Spinal cord (tissue), 10 donors: ENCODE measurements around the gene COL2A1. TPM values are rescaled to one million over a fixed set of nuclear protein-coding genes. Genes with fewer than 3 reads are reported as not detected.
A peak's percentile ranks its signal among the peaks of the same experiment; 100 is the strongest.

Experiments
- DNase-seq, 6 donors: peaks; one replicate each; pipeline versions ENCODE4 v3.0.0 to v3.0.0-alpha.2; 2013 to 2015; ENCODE audit warnings: low spot score in 6 of 6, low read depth in 4 of 6
- H3K27ac ChIP-seq: one replicate; pipeline ENCODE4 v1.5.1; 2013; ENCODE audit warnings: low read depth, low read length, control low read depth
- H3K27me3 ChIP-seq: one replicate; pipeline ENCODE4 v1.6.1; 2013; ENCODE audit warnings: low read length; ENCODE audit not compliant: control insufficient read depth, insufficient read depth
- H3K36me3 ChIP-seq: one replicate; pipeline ENCODE4 v1.6.1; 2013; ENCODE audit warnings: low read length; ENCODE audit not compliant: control insufficient read depth, insufficient read depth
- H3K4me1 ChIP-seq: one replicate; pipeline ENCODE4 v1.6.1; 2013; ENCODE audit warnings: low read length; ENCODE audit not compliant: control insufficient read depth, insufficient read depth
- H3K4me3 ChIP-seq: one replicate; pipeline ENCODE4 v1.5.1; 2013; ENCODE audit warnings: low read depth, low read length, control low read depth
- H3K9me3 ChIP-seq: one replicate; pipeline ENCODE4 v1.6.1; 2013; ENCODE audit warnings: low read length; ENCODE audit not compliant: control insufficient read depth, insufficient read depth
- WGBS: methylation state at CpG from one replicate; pipeline ENCODE4 v1.1.5; 2013; ENCODE audit warnings: missing lambda C conversion rate; ENCODE audit not compliant: insufficient coverage; 5-methylcytosine and 5-hydroxymethylcytosine counted together
- polyA plus RNA-seq, 2 donors: library from polyadenylated mRNA; unstranded; fragments of 120-200 nt; gene quantifications; one replicate each; pipeline ENCODE4 v1.2.1, GENCODE V29; 2013; ENCODE audit not compliant: insufficient read length in 2 of 2
- total RNA-seq, 2 donors: library from RNA; depleted of rRNA in 1 of 2; stranded (reverse); fragments of 120-200 nt in 1 of 2; fragments of >200 nt in 1 of 2; gene quantifications; one replicate each; pipeline versions ENCODE4 v1.2.3 to v1.2.4, GENCODE V29; 2013 to 2014
- donor health status: healthy.

Gene COL2A1
- total and polyA plus RNA-seq, 4 donors = 7.1 to 56.7 (median 27.1) TPM

DNA sequence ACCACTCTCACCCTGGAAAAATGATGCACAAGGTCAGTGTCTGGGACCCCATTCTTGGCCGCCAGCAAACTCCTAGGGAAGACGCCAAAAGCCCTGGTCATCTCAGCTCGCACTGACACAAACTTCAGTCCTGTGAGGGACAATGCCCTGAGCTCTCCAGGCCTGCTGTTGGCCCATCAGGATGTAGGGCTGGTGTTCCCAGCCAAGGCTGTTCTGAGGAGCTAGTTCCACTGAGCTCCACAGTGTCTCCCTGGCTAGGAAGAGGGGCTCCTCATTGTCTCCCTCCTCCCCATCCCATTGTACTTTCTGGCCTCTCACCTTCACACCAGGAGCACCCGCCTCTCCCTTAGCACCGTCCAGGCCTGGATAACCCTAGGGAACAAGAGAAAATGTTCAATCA lies 10.8 kb downstream of the COL2A1 start:
- 82% methylated on average over 5 of the region's 5 CpGs for WGBS
- Histone ChIP-seq H3K4me1 (peaks cover 49% of the 10 kb centered on the region), H3K9me3 (no peaks in the 10 kb centered on the region), H3K27ac (no peak overlapping the region), H3K4me3 (no peak overlapping the region), H3K27me3 (peaks cover 32% of the 10 kb centered on the region), H3K36me3 (no peaks in the 10 kb centered on the region)
- DNase-seq = peak in 1 of 6 donors; percentile 28

DNA sequence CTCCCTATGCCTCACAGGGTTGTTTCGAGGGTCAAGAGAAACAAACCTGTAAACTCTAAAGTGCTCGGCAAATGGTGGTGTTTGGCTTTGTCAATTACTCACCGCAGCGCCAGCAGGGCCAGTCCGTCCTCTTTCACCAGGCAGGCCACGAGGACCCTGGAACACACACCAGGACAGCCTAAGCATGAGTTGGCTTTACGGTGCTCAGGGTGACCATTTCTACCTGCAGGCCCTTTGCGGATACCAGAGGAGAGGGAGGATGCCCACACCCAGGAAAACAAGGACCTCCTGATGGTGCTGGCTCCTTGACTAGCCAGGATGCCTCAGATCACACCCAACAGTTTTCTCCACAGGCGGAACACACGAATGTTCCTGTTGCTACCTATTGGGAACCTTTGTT lies 11.5 kb downstream of the COL2A1 start:
- peaks cover 55% of the 10 kb centered on the region for H3K4me1 ChIP-seq
- H3K27ac ChIP-seq = no peak overlapping the region
- DNase-seq = no peak
- no peak overlapping the region for H3K4me3 ChIP-seq
- H3K36me3 ChIP-seq = no peaks in the 10 kb centered on the region
- H3K27me3 ChIP-seq = peaks cover 28% of the 10 kb centered on the region
- no peaks in the 10 kb centered on the region for H3K9me3 ChIP-seq
- 96% methylated on average over 8 of the region's 10 CpGs for whole genome bisulfite sequencing

- peak in 2 of 6 donors; percentile 44 to 80 for DNase-seq
- H3K4me3 ChIP-seq = no peak overlapping the region
- peaks cover 27% of the 10 kb centered on the region for H3K27me3 ChIP-seq
- no peaks in the 10 kb centered on the region for H3K9me3 ChIP-seq
- peaks cover 58% of the 10 kb centered on the region for H3K4me1 ChIP-seq
- H3K36me3 ChIP-seq = no peaks in the 10 kb centered on the region
- WGBS = 40% methylated on average over 10 of the region's 13 CpGs
- peak overlapping the region; percentile 15 for H3K27ac ChIP-seq
Measured at GRCh38 chr12:47991106-47992061, 12.9 kb downstream of the COL2A1 start.

DNA sequence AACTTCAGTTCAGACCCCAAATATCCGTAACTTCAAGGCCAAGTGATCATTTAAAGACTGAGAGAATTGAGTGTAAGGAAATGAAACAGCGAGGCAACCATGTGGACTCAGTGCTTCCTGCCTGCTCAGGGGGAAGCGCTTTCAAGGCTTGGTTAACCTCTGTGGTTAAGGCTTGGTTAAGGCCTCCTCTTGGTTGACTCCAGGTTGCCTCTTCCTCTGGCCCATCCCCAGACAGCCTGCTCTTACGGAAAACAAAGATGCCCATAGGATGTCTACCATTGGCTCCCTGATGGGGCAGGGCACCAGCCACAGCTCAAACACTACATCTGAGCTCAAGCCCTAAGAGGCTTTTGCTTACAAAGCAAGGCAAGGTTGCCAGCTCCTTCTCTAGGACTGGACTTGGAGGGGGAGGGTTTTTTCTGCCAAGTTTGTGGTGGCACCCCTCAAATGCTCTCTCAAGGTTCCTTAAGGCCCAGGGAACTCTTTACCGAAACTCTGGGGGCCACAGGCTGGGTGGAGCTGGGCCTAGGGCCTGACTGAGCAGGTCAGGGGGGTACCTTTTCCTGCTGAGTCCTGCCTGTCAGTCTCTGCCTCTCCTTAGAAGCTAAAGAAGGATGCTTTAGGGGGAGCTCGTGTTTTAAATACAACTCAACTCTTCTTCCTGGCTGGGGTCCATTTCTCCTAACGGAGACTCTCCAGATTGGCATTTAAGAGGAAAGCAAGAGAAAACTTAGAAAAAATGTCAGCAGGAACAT lies 13.7 kb downstream of the COL2A1 start:
- peak in 2 of 6 donors; percentile 10 to 87 for DNase-seq
- Histone ChIP-seq H3K4me3 (no peak overlapping the region), H3K27me3 (peaks cover 27% of the 10 kb centered on the region), H3K4me1 (peaks cover 49% of the 10 kb centered on the region), H3K36me3 (no peaks in the 10 kb centered on the region), H3K9me3 (no peaks in the 10 kb centered on the region), H3K27ac (no peak overlapping the region)
- 77% methylated on average over 4 of the region's 7 CpGs for WGBS

- WGBS = 93% methylated on average over 10 of the region's 12 CpGs
- peaks cover 19% of the 10 kb centered on the region for H3K27me3 ChIP-seq
- DNase-seq = no peak
- H3K9me3 ChIP-seq = no peaks in the 10 kb centered on the region
- H3K4me3 ChIP-seq = no peak overlapping the region
- peaks cover 42% of the 10 kb centered on the region for H3K4me1 ChIP-seq
- H3K36me3 ChIP-seq = no peaks in the 10 kb centered on the region
- H3K27ac ChIP-seq = no peak overlapping the region
Measured at GRCh38 chr12:47989666-47990065, 14.6 kb downstream of the COL2A1 start.

DNA sequence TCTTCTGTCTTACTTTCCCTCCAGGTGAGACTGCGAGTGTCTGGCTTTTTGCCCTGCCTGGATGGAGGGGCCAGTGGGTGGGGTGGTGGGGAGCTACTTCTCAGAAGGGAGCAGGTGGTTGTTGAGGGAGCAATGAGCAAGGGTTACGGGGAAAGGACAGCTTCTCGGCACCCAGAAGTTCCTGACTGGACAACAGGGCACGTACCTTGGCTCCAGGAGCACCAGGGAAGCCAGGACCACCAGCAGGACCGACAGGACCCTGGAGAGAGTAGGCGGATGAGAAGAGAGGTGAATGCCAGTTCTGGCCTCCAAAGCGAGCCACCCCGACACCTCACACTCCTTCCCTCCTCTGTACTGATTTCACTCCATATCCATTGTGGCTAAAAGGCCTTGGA lies 15.3 kb downstream of the COL2A1 start:
- Histone ChIP-seq H3K9me3 (no peaks in the 10 kb centered on the region), H3K4me1 (peaks cover 42% of the 10 kb centered on the region), H3K4me3 (no peak overlapping the region), H3K36me3 (peaks cover 2% of the 10 kb centered on the region), H3K27me3 (peaks cover 19% of the 10 kb centered on the region), H3K27ac (no peak overlapping the region)
- WGBS = 95% methylated on average over 3 of the region's 8 CpGs
- no peak for DNase-seq

DNA sequence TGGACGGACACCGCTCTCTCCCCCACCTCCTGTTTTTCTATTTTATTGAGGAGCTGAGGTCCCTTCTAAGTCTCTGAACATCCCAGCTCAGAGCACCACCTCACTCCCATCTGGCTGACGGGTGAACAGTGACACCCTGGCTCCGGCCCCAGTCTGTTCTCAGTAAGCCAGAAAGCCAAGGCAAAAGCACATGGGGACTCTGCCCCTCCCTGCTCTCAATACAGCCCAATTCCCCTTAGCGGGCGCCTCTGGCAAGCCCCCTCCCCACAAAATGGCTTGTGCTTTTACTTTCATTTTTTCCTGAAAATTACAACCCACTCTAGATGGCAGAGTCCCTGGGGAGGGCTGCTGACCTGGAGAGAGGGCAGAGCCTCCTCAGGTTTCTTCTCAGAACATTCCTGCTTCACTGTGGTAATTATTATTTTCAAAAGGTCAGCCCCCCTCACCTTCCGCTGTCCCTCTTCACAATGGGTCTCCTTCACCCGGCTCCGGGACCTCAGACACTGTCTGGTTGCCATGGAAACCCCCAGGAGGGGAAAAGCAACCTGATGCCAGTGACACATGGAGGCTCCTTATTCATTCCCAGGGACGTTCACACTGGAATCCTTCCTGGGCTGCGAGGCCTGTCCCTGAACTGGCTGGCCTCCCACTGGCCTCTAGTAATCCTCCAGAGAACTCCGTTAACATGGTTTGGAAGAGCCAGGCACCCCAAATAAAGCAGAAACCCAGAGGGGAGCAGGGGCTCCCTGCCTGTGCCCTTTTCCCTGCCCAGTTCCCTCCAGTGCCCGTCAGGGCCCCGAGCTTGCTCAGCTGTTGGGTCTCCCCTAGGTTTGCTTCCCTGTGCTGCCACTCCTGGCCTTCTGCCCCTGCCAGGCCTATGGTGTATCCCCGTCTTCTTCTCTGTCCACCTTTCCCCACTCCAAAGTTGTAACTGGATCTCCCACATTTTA lies 15.9 kb downstream of the COL2A1 start:
- H3K27ac ChIP-seq = no peak overlapping the region
- H3K4me3 ChIP-seq = no peak overlapping the region
- no peaks in the 10 kb centered on the region for H3K9me3 ChIP-seq
- peaks cover 14% of the 10 kb centered on the region for H3K27me3 ChIP-seq
- 30% methylated on average over 13 of the region's 15 CpGs for WGBS
- peaks cover 4% of the 10 kb centered on the region for H3K36me3 ChIP-seq
- peak in 2 of 6 donors; percentile 74 to 86 for DNase-seq
- peaks cover 42% of the 10 kb centered on the region for H3K4me1 ChIP-seq

- peak in 1 of 6 donors; percentile 46 for DNase-seq
- peaks cover 5% of the 10 kb centered on the region for H3K36me3 ChIP-seq
- peaks cover 42% of the 10 kb centered on the region for H3K4me1 ChIP-seq
- peaks cover 12% of the 10 kb centered on the region for H3K27me3 ChIP-seq
- no peak overlapping the region for H3K27ac ChIP-seq
- WGBS = 54% methylated on average over 14 of the region's 14 CpGs
- H3K9me3 ChIP-seq = no peaks in the 10 kb centered on the region
- H3K4me3 ChIP-seq = no peak overlapping the region
Measured at GRCh38 chr12:47987411-47988072, 16.7 kb downstream of the COL2A1 start.
